Testis (tissue), 2 donors: ENCODE data around the gene XKR7.

ENCODE experiments used
- POLR2A ChIP-seq: fragments of 450-650 bp; IDR thresholded peaks from one replicate; pipeline ENCODE4 v1.6.1; 2017; ENCODE audit warnings: antibody characterized with exemption, mild to moderate bottlenecking, moderate library complexity
- TF ChIP-seq, protein P1 (sequence below), 3 experiments: fragments of 450-650 bp in 2 of 3; fragments of 200-600 bp in 1 of 3; sonication (generic) in 1 of 3; IDR thresholded peaks; one replicate each; pipeline ENCODE4 v1.5.1; 2016 to 2019; ENCODE audit warnings: antibody characterized with exemption in 3 of 3, mild to moderate bottlenecking in 2 of 3, moderate library complexity in 1 of 3

DNA sequence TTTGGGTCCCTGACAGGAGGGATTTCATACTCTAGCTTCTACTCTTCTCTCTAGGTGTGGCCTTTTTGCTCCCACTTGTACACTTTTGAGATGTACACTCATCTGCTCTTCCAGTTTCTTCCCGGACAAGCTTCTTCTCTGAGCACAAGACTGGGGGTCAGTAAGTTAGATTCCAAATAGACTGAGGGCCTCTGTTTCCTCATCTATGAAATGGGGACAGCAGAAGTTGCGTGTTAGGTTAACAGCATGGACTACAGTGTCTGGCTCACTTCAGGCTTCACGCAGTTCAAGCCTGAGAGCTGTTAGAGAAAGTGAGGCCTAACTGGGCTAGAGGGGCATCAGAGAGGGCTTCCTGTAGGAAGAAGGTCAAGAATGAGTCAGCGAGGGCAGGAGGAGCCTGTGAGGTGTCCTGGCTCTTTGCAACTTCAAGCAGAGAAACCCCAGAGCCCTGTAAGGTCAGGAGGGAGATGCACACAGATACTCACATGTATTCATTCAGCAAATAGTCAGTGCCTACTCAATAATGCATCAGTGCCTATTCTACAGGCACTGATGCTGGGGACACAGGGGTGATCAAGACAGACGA lies 20.6 kb downstream of the XKR7 start:
- TF ChIP-seq, protein P1, sequence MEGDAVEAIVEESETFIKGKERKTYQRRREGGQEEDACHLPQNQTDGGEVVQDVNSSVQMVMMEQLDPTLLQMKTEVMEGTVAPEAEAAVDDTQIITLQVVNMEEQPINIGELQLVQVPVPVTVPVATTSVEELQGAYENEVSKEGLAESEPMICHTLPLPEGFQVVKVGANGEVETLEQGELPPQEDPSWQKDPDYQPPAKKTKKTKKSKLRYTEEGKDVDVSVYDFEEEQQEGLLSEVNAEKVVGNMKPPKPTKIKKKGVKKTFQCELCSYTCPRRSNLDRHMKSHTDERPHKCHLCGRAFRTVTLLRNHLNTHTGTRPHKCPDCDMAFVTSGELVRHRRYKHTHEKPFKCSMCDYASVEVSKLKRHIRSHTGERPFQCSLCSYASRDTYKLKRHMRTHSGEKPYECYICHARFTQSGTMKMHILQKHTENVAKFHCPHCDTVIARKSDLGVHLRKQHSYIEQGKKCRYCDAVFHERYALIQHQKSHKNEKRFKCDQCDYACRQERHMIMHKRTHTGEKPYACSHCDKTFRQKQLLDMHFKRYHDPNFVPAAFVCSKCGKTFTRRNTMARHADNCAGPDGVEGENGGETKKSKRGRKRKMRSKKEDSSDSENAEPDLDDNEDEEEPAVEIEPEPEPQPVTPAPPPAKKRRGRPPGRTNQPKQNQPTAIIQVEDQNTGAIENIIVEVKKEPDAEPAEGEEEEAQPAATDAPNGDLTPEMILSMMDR (IDR thresholded peaks at IDR 0.05) = no peak
- TF ChIP-seq POLR2A = no peak
